Endometrium (tissue), 2 donors: ENCODE data around the gene TRAF6.
"Not testable (repeated sequence)": the region's sequence is repeated elsewhere in the genome, so short reads cannot be mapped to it uniquely, and the experiment has no call there.

Experiments used
- FAIRE-seq: peaks from 2 replicates; lab custom pipeline; 2012; peaks lifted over from hg19 to GRCh38; lab: Jason Lieb, UNC
- donor health status: control.
- donor health status: control.

The TRAF6 gene

DNA sequence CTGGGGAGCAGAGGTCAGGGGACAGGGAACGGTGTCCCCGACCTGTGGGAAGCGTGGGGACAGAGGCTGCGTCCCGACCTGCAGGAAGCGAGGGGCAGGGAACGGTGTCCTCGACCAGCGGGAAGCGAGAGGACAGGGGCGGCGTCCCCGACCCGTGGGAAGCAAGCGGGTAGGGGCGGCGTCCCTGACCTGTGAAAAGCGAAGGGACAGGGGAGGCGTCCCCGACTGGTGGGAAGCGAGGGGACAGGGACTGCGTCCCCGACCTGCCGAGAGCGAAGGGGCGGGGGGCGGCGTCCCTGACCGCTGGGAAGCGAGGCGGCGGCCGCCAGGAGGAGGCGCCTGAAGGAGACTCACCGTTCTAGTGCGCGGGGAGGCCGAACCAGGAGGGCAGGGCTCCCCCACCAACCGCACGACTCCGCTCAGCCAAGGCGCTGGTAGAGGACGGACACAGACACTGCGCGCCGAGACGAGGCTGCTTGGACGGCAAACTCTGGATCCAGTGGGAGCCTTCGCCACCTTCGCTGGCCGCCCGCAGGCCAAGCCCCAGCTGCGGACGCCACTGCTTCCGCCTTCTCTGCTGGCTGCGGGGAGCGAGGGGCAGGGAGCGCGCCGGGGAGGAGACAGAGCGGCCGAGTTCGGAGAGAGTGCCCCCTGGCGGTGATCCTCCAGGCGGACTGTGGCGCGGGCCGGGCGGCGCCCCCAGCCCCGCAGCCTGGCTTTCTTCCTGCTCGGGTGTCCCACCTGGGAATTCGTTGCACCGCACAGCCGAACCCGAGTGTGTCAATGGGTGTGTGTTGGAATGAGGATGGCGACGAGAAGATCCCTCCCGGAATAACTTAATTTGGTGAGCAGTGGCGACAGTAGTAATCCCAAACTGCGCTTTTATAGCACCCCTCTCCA is at the start of gene TRAF6:
Gene TRAF6, minus strand, starts transcription at position 579 of the 900 bp plus-strand sequence. CDS start 8,757 bp downstream, outside the sequence.
- no peak for FAIRE-seq

DNA sequence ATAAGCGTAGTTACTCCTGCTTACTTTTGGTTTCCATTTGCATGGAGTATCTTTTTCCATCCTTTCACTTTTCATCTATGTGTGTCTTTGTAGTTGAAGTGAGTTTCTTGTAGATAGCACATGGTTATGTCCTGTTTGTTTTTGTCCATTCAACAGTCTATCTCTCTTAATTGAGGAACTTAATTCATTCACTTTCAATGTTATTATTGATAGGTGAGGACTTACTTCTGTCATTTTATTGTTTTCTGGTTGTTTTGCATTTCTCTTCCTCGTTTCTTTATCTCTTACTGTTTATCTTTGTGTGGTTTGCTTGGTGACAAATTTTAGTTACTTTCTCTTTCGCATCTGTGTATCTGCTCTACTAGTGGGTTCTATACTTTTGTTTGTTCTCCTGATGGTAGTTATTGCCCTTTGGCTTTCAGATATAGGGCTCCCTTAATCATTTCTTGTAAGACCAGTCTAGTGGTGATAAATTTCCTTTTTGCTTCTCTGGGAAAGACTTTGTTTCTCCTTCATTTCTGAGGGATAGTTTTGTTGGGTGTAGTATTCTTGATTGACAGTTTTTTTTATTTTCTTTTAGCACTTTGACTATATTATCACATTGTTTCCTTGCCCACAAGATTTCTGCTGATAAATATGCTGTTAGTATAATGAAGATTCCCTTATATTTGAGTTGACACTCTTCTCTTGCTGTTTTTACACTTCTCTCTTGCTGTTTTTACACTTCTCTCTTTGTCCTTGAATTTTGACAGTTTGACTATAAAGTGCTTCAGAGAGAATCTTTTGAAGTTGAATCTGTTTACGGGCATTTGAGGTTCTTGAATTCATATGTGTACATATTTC is 48.7 kb upstream of the TRAF6 start:
- FAIRE-seq: no peak

DNA sequence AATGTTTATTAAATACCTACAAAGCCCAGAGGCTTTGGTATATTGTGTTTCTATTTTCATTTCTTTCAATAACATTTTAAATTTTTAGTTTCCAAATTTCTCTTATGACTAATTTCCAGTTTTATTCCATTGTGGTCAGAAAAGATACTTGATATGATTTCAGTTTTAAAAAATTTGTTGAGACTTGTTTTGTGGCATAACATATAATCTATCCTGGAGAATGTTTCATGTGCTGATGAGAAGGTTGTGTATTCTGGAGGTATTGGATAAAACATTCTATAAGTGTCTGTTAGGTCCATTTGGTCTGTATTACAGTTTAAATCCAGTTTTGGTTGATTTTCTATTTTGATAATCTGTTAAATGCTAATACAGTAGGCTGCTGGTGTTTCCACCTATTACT is 47.9 kb upstream of the TRAF6 start:
- no peak for FAIRE-seq

DNA sequence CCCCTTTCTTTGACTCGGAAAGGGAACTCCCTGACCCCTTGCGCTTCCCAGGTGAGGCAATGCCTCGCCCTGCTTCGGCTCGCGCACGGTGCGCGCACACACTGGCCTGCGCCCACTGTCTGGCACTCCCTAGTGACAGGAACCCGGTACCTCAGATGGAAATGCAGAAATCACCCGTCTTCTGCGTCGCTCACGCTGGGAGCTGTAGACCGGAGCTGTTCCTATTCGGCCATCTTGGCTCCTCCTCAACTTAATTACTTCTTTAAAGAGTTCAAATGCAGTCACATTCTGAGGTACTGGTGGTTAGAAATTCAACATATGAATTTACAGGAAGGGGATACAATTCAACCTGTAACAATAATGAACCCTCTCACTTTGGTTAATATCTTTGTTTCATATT is 47.3 kb upstream of the TRAF6 start:
- FAIRE-seq: not testable (repeated sequence)

DNA sequence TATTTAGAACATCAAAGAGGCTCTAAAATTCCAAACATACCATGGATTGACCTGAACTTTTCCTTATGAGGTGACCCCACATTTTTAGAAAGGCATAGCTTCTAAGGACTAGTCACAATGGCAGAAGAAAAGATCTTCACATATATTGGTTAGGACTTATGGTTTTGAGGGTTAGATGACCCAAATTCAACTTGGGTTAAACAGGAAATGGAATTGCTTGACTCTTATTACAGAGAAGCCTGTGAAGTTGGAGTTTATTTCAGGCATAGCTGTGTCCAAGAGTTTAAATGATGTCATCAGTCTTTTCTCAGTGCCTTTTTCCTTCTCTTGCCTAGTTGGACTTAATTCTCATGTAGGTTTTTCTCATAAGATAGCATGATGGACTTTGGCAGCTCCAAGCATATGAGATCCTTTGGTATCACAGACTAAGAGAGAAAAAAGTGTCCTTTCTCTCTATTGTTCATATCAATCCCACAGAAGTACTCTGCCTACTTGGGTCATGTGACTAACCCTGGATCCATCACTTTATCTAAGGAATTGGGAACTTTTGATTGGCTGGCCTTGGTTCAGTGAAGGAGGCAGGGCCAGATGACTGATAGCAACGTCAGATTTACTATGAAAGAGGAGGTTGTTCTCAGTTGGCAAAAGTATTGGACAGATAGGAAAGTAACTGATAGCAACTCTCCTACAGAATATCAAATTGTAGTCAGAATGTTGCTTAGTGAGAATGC is 40.5 kb upstream of the TRAF6 start:
- no peak for FAIRE-seq

GRCh38 chr11:36540998-36541397 is 30.9 kb upstream of the TRAF6 start:
- FAIRE-seq: no peak

DNA sequence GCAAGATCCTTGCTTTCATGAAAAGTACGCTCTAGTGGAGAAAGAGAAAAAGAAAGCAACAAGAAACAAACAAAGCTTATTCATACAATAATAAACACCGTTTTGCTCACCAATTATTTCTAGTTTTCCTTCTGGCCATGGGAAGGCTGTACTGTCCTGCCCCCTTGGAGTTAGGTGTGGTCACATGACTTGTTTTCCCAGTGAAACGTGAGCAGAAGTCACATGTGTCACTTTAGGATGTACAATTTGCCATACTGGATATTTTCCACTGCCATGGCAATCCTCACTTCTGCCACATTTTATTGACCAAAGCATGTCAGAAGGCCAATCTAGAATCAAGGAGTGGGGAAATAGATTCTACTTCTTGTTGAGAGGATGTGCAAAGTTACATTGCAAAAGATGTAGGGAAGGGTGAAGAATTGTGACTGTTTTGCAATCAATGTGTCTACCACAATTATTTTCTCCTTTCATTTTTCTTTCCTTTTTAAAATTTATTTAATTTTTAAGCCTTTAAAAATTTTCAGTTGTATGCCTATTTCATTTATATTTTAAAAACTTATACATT is 24.3 kb upstream of the TRAF6 start:
- FAIRE-seq: no peak

GRCh38 chr11:36532941-36533601 is 23.0 kb upstream of the TRAF6 start:
- FAIRE-seq: no peak

DNA sequence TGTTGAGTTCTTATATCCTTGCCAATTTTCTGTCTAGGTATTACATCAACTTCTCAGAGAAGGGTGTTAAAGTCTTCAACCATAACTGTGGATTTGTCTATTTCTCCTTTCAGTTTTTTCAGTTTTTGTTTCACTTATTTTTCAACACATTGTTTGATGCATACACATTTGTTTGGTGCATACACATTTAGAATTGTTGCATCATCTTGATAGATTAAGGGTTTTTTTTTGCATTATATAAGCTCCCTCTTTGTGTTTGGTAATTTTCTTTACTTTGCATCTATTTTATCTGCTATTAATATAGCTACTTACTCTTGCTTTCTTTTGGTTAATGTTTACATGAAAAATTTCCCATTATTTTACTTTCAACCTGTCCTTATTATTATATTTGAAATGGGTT is 20.8 kb upstream of the TRAF6 start:
- FAIRE-seq: no peak

- FAIRE-seq: no peak
Measured at GRCh38 chr11:36513965-36514364, 3.9 kb upstream of the TRAF6 start.

- FAIRE-seq: no peak
Measured at GRCh38 chr11:36512016-36512415, 1.9 kb upstream of the TRAF6 start.

- not testable (repeated sequence) for FAIRE-seq
Measured at GRCh38 chr11:36511062-36511461, 990 bp upstream of the TRAF6 start.

GRCh38 chr11:36510594-36510942 is 496 bp upstream of the TRAF6 start:
- no peak for FAIRE-seq

DNA sequence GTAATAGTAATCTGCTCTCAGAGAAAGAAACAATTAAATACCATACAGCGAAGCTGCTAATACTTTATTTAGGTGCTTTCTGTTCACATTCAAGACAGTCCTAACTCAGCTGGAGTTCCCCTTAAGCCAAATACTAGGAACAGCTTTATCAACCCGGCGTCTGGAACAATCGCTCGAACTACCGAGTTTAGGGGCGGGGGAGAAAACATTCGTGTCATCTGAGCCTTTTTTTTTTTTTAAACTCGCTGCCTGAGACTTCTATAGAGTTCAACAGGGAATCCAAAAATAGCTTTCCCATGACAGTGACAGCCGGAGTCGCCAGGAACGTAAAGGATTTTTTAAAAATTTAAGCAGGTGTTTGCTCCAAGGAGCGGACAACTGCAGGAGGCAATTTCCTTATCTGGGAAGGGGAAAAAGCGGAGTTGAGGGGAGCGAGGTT is 852 bp downstream of the TRAF6 start:
- FAIRE-seq: no peak

DNA sequence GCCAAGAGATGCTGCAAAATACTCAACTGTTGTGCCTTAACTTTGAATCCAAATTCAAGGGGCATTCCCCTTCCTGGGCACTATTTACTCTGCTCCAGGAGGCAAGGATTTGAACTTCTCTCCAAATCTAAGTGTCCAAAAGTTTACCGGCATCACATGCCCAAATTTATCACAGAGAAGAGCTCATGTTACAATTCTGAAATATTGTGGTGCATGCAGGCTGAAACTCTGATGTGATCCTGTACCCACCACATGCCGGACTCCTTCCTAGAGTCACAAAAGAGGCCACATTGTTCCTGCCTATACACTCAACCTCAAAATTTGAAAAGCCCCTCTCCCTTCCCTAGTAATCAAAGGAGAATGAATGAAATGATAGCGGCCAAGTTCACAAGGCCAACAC is 1.3 kb downstream of the TRAF6 start:
- no peak for FAIRE-seq

DNA sequence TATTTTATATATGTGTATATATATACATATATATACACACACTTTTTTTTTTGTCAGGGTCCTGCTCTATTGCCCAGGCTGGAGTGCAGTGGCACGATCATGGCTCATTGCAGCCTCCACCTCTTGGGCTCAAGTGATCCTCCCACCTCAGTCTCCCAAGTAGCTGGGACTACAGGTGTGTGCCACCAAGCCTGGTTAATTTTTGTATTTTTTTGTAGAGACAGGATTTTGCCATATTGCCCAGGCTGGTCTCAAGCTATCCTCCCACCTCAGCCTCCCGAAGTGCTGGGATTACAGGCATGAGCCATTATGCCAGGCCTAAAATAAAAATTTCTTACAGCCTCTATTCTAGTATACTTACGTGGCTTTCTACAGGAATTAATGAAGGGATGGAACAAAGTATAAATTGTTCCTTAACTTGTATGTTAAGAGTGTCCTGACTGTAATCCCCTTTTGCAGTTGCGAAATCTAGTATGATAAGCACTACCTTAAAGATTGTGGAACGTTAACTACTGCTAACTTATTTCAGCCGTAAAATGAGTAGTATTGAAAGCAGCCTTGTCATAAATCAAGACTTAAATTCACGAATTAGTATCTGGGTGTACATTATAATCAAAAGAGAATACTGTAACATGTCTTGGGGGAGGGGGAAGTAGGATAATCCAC is 2.1 kb downstream of the TRAF6 start:
- FAIRE-seq: no peak

DNA sequence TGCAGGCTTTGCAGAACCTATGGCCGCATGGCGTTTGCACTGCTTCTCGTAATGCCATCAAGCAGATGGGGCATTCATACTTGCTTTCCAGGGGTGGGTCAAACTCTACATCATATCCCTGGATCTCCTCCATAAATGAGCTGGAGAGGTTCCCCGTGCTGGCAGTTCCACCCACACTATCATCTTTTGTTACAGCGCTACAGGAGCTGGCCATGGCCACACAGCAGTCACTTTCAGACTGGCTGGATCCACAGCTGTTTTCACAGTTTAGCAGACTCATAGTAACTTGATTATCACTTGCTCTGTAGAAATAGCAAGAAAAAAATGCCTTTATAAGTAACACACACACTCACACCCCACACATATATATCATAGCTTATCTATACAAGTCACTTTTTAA is 8.8 kb downstream of the TRAF6 start:
- no peak for FAIRE-seq

DNA sequence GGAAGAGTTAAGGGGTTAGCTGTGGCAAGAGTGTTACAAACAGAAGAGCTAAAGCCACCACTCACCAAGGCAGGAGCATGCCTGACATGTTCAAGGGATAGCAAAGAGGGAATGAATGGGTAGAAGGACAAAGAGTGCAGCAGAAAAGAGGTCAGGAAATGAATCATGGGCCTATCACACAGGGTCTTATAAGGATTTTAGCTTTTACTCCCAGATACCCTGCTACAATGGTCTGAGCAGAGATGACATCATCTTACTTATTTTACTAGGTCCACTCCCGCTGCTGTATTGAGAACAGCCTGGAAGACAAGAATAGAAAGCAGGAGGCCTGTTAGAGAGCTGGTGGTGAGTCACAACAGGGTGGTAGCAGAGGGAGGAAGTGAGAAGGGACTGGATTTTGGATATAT is 9.8 kb downstream of the TRAF6 start:
- FAIRE-seq: no peak

DNA sequence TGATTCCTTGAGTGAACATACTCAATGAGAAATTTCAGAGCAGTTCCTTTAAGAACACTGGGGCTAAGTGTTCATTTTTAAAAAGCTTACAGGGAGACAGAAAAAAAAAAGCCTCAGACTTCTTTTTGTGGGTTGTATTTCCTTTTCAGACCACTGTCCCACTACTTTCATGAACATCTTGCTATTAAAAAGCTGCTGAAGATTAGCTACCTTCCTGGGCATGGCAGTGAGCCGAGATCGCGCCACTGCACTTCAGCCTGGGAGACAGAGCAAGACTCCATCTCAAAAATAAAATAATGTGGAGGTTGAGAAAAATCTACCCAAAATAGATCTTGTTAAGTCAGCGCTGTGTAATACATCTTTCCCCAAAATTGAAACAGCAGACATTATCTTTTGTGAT is 10.8 kb downstream of the TRAF6 start:
- FAIRE-seq: no peak

- no peak for FAIRE-seq
Measured at GRCh38 chr11:36498721-36499120, 11.4 kb downstream of the TRAF6 start.

DNA sequence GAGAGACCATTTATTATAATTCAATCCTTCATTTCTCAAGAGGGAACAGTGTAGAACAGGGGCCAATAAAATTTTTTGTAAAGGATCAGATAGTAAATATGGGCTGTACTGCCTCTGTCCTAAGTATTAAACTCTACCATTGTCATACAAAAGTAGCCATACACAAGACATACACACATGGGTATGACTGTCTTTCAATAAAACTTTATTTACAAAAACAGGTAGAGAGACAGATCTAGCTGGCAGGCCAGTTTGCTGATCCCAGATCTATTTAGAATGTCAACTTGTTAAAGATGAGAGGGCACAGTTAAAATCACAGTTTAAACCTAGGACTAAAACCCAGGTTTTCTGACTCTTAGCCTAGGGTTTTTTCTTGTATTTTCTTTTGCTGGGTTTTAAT is 16.7 kb downstream of the TRAF6 start:
- no peak for FAIRE-seq
